H1 (cell line): ENCODE measurements around the gene EXD3. TPM values are rescaled to one million over a fixed set of nuclear protein-coding genes. Genes with fewer than 3 reads are reported as not detected.

Experiments used
- BACH1 ChIP-seq: IDR thresholded peaks from 2 replicates; pipeline ENCODE4 v1.6.1; 2012; ENCODE audit warnings: low read length, improper control_type of control experiment
- RNF2 ChIP-seq: fragments of 200-900, 300-1000 bp; sonication (generic); IDR thresholded peaks from 2 replicates; pipeline ENCODE4 v1.7.1; 2016; ENCODE audit warnings: borderline replicate concordance, low read depth, mild to moderate bottlenecking, antibody characterized with exemption, low read length; ENCODE audit not compliant: poor library complexity, severe bottlenecking; ENCODE audit errors: missing control alignments
- SP4 ChIP-seq: IDR thresholded peaks from 2 replicates; pipeline ENCODE4 v1.6.1; 2012; ENCODE audit warnings: low read length, inconsistent platforms
- TCF12 ChIP-seq: IDR thresholded peaks from 2 replicates; pipeline ENCODE4 v1.6.1; 2011; ENCODE audit warnings: low read depth, mild to moderate bottlenecking, low read length
- ZNF274 ChIP-seq: IDR thresholded peaks from 2 replicates; pipeline ENCODE4 v1.7.0; 2012; ENCODE audit warnings: low read length, borderline replicate concordance; ENCODE audit errors: extremely low read depth
- polyA plus RNA-seq, 7 experiments: library from polyadenylated mRNA; depleted of rRNA in 3 of 7; stranded (reverse) in 5 of 7; unstranded in 2 of 7; fragments of >200 nt in 5 of 7; fragments of 200-250 nt in 2 of 7; gene quantifications; 1 replicate in 5 of 7; 2 replicates in 1 of 7; 4 replicates in 1 of 7; pipeline versions ENCODE4 v1.2.1 to v1.2.3, GENCODE V29; 2011 to 2013; ENCODE audit warnings: missing spikeins in 2 of 7, mixed read lengths in 2 of 7
- total RNA-seq: library from RNA; stranded (reverse); fragmentation: NEBNext Ultra II Directional; extraction: Animal tissue kit (Norgen Biotek cat#: 25700); gene quantifications from 2 replicates; pipeline ENCODE4 v1.2.1, GENCODE V29; 2021
- TF ChIP-seq, protein P1 (sequence below): fragments of 300-600 bp; sonication (generic); IDR thresholded peaks from 2 replicates; pipeline ENCODE4 v1.7.1; 2012; ENCODE audit warnings: low read length, moderate library complexity, mild to moderate bottlenecking, inconsistent platforms; ENCODE audit not compliant: insufficient replicate concordance
- TF ChIP-seq, protein P2 (sequence below): IDR thresholded peaks from 2 replicates; pipeline ENCODE4 v1.6.1; 2012; ENCODE audit warnings: low read length, inconsistent platforms

Gene EXD3
- total and polyA plus RNA-seq, 2 of the 8 experiments (the other 6 are each of a cell fraction or from before 2014, with no cell fraction given) = 7.2 to 9.4 TPM

- TF ChIP-seq, protein P1, sequence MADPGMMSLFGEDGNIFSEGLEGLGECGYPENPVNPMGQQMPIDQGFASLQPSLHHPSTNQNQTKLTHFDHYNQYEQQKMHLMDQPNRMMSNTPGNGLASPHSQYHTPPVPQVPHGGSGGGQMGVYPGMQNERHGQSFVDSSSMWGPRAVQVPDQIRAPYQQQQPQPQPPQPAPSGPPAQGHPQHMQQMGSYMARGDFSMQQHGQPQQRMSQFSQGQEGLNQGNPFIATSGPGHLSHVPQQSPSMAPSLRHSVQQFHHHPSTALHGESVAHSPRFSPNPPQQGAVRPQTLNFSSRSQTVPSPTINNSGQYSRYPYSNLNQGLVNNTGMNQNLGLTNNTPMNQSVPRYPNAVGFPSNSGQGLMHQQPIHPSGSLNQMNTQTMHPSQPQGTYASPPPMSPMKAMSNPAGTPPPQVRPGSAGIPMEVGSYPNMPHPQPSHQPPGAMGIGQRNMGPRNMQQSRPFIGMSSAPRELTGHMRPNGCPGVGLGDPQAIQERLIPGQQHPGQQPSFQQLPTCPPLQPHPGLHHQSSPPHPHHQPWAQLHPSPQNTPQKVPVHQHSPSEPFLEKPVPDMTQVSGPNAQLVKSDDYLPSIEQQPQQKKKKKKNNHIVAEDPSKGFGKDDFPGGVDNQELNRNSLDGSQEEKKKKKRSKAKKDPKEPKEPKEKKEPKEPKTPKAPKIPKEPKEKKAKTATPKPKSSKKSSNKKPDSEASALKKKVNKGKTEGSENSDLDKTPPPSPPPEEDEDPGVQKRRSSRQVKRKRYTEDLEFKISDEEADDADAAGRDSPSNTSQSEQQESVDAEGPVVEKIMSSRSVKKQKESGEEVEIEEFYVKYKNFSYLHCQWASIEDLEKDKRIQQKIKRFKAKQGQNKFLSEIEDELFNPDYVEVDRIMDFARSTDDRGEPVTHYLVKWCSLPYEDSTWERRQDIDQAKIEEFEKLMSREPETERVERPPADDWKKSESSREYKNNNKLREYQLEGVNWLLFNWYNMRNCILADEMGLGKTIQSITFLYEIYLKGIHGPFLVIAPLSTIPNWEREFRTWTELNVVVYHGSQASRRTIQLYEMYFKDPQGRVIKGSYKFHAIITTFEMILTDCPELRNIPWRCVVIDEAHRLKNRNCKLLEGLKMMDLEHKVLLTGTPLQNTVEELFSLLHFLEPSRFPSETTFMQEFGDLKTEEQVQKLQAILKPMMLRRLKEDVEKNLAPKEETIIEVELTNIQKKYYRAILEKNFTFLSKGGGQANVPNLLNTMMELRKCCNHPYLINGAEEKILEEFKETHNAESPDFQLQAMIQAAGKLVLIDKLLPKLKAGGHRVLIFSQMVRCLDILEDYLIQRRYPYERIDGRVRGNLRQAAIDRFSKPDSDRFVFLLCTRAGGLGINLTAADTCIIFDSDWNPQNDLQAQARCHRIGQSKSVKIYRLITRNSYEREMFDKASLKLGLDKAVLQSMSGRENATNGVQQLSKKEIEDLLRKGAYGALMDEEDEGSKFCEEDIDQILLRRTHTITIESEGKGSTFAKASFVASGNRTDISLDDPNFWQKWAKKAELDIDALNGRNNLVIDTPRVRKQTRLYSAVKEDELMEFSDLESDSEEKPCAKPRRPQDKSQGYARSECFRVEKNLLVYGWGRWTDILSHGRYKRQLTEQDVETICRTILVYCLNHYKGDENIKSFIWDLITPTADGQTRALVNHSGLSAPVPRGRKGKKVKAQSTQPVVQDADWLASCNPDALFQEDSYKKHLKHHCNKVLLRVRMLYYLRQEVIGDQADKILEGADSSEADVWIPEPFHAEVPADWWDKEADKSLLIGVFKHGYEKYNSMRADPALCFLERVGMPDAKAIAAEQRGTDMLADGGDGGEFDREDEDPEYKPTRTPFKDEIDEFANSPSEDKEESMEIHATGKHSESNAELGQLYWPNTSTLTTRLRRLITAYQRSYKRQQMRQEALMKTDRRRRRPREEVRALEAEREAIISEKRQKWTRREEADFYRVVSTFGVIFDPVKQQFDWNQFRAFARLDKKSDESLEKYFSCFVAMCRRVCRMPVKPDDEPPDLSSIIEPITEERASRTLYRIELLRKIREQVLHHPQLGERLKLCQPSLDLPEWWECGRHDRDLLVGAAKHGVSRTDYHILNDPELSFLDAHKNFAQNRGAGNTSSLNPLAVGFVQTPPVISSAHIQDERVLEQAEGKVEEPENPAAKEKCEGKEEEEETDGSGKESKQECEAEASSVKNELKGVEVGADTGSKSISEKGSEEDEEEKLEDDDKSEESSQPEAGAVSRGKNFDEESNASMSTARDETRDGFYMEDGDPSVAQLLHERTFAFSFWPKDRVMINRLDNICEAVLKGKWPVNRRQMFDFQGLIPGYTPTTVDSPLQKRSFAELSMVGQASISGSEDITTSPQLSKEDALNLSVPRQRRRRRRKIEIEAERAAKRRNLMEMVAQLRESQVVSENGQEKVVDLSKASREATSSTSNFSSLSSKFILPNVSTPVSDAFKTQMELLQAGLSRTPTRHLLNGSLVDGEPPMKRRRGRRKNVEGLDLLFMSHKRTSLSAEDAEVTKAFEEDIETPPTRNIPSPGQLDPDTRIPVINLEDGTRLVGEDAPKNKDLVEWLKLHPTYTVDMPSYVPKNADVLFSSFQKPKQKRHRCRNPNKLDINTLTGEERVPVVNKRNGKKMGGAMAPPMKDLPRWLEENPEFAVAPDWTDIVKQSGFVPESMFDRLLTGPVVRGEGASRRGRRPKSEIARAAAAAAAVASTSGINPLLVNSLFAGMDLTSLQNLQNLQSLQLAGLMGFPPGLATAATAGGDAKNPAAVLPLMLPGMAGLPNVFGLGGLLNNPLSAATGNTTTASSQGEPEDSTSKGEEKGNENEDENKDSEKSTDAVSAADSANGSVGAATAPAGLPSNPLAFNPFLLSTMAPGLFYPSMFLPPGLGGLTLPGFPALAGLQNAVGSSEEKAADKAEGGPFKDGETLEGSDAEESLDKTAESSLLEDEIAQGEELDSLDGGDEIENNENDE = no peak
- TF ChIP-seq SP4 = no peak
- TF ChIP-seq, protein P2, sequence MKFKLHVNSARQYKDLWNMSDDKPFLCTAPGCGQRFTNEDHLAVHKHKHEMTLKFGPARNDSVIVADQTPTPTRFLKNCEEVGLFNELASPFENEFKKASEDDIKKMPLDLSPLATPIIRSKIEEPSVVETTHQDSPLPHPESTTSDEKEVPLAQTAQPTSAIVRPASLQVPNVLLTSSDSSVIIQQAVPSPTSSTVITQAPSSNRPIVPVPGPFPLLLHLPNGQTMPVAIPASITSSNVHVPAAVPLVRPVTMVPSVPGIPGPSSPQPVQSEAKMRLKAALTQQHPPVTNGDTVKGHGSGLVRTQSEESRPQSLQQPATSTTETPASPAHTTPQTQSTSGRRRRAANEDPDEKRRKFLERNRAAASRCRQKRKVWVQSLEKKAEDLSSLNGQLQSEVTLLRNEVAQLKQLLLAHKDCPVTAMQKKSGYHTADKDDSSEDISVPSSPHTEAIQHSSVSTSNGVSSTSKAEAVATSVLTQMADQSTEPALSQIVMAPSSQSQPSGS = no peak
- TF ChIP-seq TCF12 = no peak
- no peak for TF ChIP-seq RNF2
- TF ChIP-seq BACH1 = no peak
- no peak for TF ChIP-seq ZNF274
These were observed 29.5 kb downstream of the EXD3 start (continued) for GRCh38 chr9:137393176-137394150.
